Stomach (tissue), 4 donors: Measurements from ENCODE around the gene OASL.

Source experiments
- EP300 ChIP-seq: sonication (generic); formaldehyde crosslinking; IDR thresholded peaks from one replicate; pipeline ENCODE4 v1.6.1; 2017; ENCODE audit warnings: antibody characterized with exemption
- POLR2A ChIP-seq, 4 donors: fragments of 450-650 bp; IDR thresholded peaks; one replicate each; pipeline ENCODE4 v1.6.1; 2016; ENCODE audit warnings: antibody characterized with exemption in 4 of 4, control low read depth in 2 of 4, mild to moderate bottlenecking in 1 of 4, moderate library complexity in 1 of 4
- POLR2AphosphoS5 ChIP-seq, 3 donors: sonication (generic); formaldehyde crosslinking; IDR thresholded peaks; one replicate each; pipeline ENCODE4 v1.6.1; 2016; ENCODE audit warnings: antibody characterized with exemption in 3 of 3
- TF ChIP-seq, protein P1 (sequence below), 7 experiments: fragments of 450-650 bp in 4 of 7; fragments of 200-600 bp in 3 of 7; sonication (generic) in 3 of 7; IDR thresholded peaks; one replicate each; pipeline ENCODE4 v1.5.1; 2016 to 2019; ENCODE audit warnings: antibody characterized with exemption in 7 of 7, control low read depth in 2 of 7, mild to moderate bottlenecking in 1 of 7

- TF ChIP-seq, protein P1, sequence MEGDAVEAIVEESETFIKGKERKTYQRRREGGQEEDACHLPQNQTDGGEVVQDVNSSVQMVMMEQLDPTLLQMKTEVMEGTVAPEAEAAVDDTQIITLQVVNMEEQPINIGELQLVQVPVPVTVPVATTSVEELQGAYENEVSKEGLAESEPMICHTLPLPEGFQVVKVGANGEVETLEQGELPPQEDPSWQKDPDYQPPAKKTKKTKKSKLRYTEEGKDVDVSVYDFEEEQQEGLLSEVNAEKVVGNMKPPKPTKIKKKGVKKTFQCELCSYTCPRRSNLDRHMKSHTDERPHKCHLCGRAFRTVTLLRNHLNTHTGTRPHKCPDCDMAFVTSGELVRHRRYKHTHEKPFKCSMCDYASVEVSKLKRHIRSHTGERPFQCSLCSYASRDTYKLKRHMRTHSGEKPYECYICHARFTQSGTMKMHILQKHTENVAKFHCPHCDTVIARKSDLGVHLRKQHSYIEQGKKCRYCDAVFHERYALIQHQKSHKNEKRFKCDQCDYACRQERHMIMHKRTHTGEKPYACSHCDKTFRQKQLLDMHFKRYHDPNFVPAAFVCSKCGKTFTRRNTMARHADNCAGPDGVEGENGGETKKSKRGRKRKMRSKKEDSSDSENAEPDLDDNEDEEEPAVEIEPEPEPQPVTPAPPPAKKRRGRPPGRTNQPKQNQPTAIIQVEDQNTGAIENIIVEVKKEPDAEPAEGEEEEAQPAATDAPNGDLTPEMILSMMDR (IDR thresholded peaks at IDR 0.05), result no peak
- no peak for TF ChIP-seq POLR2AphosphoS5 (IDR thresholded peaks at IDR 0.05)
- TF ChIP-seq POLR2A (IDR thresholded peaks at IDR 0.05), result no peak
- no peak for TF ChIP-seq EP300
Measured at GRCh38 chr12:121084229-121084628, 45.2 kb upstream of the OASL start.
